ENCODE results near the gene KDM3B. TPM values are rescaled to one million over a fixed set of nuclear protein-coding genes. Genes with fewer than 3 reads are reported as not detected.

Gene KDM3B
- total and polyA plus RNA-seq, 9 of the 15 experiments (the other 6 are each of a cell fraction or from before 2014, with no cell fraction given): 13.8 to 62.8 (median 41.9) TPM

GRCh38 chr5:138464388-138465260 is 112.1 kb downstream of the KDM3B start (continued):
- TF ChIP-seq, protein P1, sequence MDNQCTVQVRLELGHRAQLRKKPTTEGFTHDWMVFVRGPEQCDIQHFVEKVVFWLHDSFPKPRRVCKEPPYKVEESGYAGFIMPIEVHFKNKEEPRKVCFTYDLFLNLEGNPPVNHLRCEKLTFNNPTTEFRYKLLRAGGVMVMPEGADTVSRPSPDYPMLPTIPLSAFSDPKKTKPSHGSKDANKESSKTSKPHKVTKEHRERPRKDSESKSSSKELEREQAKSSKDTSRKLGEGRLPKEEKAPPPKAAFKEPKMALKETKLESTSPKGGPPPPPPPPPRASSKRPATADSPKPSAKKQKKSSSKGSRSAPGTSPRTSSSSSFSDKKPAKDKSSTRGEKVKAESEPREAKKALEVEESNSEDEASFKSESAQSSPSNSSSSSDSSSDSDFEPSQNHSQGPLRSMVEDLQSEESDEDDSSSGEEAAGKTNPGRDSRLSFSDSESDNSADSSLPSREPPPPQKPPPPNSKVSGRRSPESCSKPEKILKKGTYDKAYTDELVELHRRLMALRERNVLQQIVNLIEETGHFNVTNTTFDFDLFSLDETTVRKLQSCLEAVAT (IDR thresholded peaks at IDR 0.05): 0 out of 4 replicates have a peak, but pooled peaks of 1 of the 2 experiments have one; percentile 45
- no peak for TF ChIP-seq RFX1 (IDR thresholded peaks at IDR 0.05)
- TF ChIP-seq KLF16 (IDR thresholded peaks at IDR 0.05): 0 out of 2 replicates have a peak, but pooled peaks have one; percentile 37
- TF ChIP-seq, protein P2, sequence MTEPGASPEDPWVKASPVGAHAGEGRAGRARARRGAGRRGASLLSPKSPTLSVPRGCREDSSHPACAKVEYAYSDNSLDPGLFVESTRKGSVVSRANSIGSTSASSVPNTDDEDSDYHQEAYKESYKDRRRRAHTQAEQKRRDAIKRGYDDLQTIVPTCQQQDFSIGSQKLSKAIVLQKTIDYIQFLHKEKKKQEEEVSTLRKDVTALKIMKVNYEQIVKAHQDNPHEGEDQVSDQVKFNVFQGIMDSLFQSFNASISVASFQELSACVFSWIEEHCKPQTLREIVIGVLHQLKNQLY (CRISPR knock-in tag; conservative IDR thresholded peaks at IDR 0.05): no peak
- TF ChIP-seq SMARCA5 (IDR thresholded peaks at IDR 0.05): peak; percentile 75; the same call in 1 of the 2 replicates
- TF ChIP-seq ZNF354B (CRISPR knock-in tag; IDR thresholded peaks at IDR 0.05): no peak
- TF ChIP-seq, protein P3, sequence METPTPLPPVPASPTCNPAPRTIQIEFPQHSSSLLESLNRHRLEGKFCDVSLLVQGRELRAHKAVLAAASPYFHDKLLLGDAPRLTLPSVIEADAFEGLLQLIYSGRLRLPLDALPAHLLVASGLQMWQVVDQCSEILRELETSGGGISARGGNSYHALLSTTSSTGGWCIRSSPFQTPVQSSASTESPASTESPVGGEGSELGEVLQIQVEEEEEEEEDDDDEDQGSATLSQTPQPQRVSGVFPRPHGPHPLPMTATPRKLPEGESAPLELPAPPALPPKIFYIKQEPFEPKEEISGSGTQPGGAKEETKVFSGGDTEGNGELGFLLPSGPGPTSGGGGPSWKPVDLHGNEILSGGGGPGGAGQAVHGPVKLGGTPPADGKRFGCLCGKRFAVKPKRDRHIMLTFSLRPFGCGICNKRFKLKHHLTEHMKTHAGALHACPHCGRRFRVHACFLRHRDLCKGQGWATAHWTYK (CRISPR knock-in tag; IDR thresholded peaks at IDR 0.05): no peak; the same call in 1 of the 2 replicates
- no peak for TF ChIP-seq ZNF592 (IDR thresholded peaks at IDR 0.05)
- no peak for TF ChIP-seq PYGO2 (tag; IDR thresholded peaks at IDR 0.05)
- TF ChIP-seq ZNF232 (CRISPR knock-in tag; IDR thresholded peaks at IDR 0.05): no peak
- 0 out of 2 replicates have a peak, but pooled peaks have one; percentile 56 for TF ChIP-seq PHTF2 (CRISPR knock-in tag; IDR thresholded peaks at IDR 0.05)
- TF ChIP-seq ZNF561 (CRISPR knock-in tag; conservative IDR thresholded peaks at IDR 0.05): no peak
- peak; percentile 99 for TF ChIP-seq EGR1 (conservative IDR thresholded peaks at IDR 0.05)
- TF ChIP-seq ZNF609 (CRISPR knock-in tag; IDR thresholded peaks at IDR 0.05; ENCODE audit: borderline replicate concordance): no peak
